ENCODE data around the gene GOLPH3.

DNA sequence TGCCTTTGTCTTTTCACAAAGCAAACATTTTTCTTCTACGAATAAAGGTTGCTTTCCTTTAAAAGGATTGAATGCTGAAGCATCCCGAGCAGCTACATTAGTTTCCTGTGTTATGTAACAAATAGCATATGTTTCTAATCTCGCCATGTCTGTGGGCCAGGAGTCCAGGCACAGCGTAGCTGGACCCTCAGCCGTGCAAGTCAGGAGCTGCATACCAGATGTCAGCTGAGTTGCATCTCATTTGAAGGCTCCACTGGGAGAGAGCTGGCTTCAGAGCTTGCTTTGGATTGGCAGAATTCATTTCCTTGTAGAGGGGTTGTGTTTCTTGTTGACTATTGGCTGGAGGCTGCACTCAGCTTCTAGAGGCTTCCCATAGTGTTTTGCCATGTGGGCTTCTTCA, 16.0 kb upstream of the GOLPH3 start:
- TF ChIP-seq, protein P1, sequence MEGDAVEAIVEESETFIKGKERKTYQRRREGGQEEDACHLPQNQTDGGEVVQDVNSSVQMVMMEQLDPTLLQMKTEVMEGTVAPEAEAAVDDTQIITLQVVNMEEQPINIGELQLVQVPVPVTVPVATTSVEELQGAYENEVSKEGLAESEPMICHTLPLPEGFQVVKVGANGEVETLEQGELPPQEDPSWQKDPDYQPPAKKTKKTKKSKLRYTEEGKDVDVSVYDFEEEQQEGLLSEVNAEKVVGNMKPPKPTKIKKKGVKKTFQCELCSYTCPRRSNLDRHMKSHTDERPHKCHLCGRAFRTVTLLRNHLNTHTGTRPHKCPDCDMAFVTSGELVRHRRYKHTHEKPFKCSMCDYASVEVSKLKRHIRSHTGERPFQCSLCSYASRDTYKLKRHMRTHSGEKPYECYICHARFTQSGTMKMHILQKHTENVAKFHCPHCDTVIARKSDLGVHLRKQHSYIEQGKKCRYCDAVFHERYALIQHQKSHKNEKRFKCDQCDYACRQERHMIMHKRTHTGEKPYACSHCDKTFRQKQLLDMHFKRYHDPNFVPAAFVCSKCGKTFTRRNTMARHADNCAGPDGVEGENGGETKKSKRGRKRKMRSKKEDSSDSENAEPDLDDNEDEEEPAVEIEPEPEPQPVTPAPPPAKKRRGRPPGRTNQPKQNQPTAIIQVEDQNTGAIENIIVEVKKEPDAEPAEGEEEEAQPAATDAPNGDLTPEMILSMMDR (IDR thresholded peaks at IDR 0.05) = no peak
- TF ChIP-seq EZH2 (IDR thresholded peaks at IDR 0.05) = no peak
- TF ChIP-seq EZH2phosphoT487 (IDR thresholded peaks at IDR 0.05) = no peak
